Suprapubic skin (tissue), 3 donors: Measurements from ENCODE around the gene DGKH.

Source experiments
- EP300 ChIP-seq: sonication (generic); formaldehyde crosslinking; IDR thresholded peaks from one replicate; pipeline ENCODE4 v1.6.1; 2017; ENCODE audit warnings: antibody characterized with exemption
- TF ChIP-seq, protein P1 (sequence below), 2 donors: fragments of 200-600 bp in 1 of 2; fragments of 450-650 bp in 1 of 2; sonication (generic) in 1 of 2; IDR thresholded peaks; one replicate each; pipeline ENCODE4 v1.5.1; 2016 to 2019; ENCODE audit warnings: antibody characterized with exemption in 2 of 2, mild to moderate bottlenecking in 1 of 2, moderate library complexity in 1 of 2

DNA sequence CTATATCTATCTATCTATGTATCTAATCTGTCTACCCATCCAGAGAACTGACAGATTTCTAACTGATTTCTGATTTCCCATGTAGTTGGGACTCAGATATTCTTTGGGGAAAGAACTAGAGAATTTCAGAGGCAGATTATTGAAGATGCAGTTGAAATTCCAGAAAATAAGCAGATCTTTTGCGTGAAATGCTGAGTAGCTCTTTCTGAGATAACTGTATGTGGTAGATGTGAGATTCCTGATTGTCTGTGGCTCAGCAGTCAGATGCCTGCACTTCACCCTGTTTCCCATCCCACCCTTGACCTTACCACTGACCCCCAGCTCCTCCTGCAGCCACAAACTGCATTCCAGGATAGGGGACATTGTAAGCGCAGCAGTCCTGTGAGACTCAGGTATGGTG, 61.5 kb downstream of the DGKH start:
- TF ChIP-seq, protein P1, sequence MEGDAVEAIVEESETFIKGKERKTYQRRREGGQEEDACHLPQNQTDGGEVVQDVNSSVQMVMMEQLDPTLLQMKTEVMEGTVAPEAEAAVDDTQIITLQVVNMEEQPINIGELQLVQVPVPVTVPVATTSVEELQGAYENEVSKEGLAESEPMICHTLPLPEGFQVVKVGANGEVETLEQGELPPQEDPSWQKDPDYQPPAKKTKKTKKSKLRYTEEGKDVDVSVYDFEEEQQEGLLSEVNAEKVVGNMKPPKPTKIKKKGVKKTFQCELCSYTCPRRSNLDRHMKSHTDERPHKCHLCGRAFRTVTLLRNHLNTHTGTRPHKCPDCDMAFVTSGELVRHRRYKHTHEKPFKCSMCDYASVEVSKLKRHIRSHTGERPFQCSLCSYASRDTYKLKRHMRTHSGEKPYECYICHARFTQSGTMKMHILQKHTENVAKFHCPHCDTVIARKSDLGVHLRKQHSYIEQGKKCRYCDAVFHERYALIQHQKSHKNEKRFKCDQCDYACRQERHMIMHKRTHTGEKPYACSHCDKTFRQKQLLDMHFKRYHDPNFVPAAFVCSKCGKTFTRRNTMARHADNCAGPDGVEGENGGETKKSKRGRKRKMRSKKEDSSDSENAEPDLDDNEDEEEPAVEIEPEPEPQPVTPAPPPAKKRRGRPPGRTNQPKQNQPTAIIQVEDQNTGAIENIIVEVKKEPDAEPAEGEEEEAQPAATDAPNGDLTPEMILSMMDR (IDR thresholded peaks at IDR 0.05), result no peak
- no peak for TF ChIP-seq EP300
